HL-60/S4 (cell line): Measurements from ENCODE around the gene SPINK1.
"Not testable (repeated sequence)": the region's sequence is repeated elsewhere in the genome, so short reads cannot be mapped to it uniquely, and the experiment has no call there.

Source experiments
- in situ Hi-C: fragments of 300-500 bp; cut with MboI; formaldehyde crosslinking; loops from 2 replicates; pipeline ENCODE4 v1.14.3; 2022; ENCODE audit warnings: low sequenced_read_pairs

Gene SPINK1

GRCh38 chr5:147854894-147855773, 23.7 kb upstream of the SPINK1 start:
- in situ Hi-C loops: no loop called here

- in situ Hi-C loops: no loop called here
Measured at GRCh38 chr5:147854331-147854730, 22.9 kb upstream of the SPINK1 start.

GRCh38 chr5:147853372-147853987, 22.0 kb upstream of the SPINK1 start:
- in situ Hi-C loops: no loop called here

GRCh38 chr5:147852365-147852764, 20.9 kb upstream of the SPINK1 start:
- in situ Hi-C loops: no loop called here

- in situ Hi-C loops: no loop called here
Measured at GRCh38 chr5:147851578-147851977, 20.1 kb upstream of the SPINK1 start.

GRCh38 chr5:147849226-147849625, 17.8 kb upstream of the SPINK1 start:
- in situ Hi-C loops: no loop called here

DNA sequence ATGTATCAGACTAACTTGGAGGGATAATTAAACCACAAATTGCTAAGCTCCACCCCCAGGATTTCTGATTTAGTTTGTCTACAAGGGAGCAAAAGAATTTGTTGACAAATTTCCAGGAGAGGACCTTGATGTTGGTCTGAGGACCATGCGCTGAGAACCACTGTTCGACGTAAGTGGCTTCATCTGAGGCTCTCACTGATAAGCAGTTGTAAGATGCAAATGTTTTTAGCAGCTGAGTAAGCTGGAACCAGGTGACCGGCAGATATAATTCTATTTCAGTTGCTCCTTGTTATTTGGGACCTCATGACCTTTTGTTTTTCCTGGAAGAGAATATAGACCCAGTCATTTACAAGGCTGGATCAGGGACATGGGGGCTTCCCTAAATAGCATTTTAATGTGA, 14.1 kb upstream of the SPINK1 start:
- in situ Hi-C loops: no loop called here

DNA sequence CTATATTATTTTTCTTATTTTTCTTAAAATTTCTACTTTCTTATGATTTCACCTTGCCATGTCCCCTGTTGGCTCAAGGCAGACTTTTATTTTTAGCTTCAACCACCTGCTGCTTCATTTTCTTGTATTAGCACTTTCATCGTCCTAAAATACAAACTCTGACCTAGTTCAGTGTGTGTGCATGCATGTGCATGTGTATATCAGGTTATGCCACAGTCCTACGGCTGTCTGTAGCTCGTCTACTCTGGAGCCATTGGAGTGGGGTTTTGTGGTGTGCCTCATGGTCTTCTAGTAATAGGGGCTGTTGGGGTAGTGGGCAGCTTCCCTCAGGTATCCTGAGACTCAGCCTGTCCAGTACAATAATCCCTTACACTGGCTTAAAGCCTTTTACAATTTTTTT, 13.4 kb upstream of the SPINK1 start:
- in situ Hi-C loops: no loop called here

- in situ Hi-C loops: no loop called here
Measured at GRCh38 chr5:147842869-147843268, 11.4 kb upstream of the SPINK1 start.

GRCh38 chr5:147836439-147836838, 5.0 kb upstream of the SPINK1 start:
- in situ Hi-C loops: no loop called here

DNA sequence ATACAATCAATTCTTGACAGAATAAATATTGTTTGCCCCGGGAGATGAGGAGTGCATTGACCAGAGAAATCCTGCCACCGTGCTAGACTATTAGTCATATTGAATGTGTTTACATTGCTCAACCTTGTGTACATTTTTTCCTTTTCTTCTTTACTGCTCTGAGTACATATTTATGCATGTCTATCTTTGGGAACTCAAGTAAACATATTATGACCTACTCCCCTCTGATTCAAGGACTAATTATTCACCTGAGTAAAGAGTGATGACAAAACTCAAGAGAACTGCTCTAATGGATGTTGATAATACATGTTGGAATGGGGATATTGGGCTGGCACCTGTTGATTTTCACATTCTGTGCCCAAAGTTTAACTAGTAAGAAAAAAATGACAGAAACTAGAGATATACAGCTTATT, 3.9 kb upstream of the SPINK1 start:
- in situ Hi-C loops: no loop called here

- in situ Hi-C loops: no loop called here
Measured at GRCh38 chr5:147832541-147832940, 1.1 kb upstream of the SPINK1 start.

DNA sequence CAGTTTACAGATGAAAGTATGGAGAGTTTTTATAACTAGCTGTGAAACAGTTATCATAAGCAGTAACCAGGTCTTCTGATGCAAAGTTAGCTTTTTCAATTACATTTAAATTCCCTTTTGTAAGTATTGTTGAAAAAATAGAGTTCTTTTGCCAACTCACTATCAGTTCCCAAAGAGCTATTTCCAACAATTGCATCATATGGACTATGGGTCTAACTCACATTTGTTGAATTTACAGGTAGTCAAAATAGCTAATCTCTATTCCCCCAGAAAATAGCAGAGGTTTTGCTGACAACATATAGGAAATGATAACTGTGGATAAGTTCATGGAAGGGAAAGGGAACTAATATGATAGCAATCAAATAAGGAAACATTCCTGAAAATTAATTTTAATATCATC, 1.4 kb downstream of the SPINK1 start:
- in situ Hi-C loops: no loop called here

GRCh38 chr5:147827017-147827416, 4.5 kb downstream of the SPINK1 start:
- in situ Hi-C loops: not testable (repeated sequence)

GRCh38 chr5:147826361-147826760, 5.1 kb downstream of the SPINK1 start:
- in situ Hi-C loops: no loop called here

DNA sequence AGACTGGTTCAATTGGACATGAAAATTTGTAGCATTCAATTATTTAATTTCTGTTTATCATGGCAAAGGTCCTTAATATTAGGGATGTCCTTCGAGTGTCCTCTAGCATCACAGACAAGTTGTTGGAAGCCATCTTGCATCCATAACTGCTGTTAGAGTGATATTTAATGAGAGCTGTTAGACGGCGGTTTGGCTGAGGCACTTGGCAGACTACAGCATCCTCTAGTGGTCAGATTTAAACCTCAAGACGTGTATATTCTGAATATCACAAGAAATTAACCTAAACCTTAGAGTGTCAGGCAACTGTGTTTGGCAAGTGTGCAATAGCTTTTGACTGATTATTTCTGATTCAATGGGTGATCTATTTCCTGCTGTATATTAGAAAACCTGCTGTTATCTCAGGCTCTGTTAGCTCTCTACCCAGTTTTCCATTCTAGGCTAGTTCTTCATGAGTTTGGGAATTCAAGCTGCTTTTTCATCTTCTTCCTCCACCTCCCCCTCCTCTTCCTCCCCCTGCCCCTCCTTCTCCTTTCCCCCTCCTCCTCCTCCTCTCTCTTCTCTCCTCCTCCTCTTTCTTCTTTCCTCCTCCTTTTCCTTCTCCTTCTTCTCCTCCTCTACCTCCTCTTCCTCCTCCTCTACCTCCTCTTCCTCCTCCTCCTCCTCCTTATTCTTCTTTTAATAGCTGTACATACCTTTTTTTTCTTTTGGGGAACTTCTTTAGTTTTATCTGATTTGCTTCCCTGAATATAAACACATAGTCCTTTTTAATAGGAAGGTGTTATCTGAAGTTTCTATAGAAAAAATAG, 8.6 kb downstream of the SPINK1 start:
- in situ Hi-C loops: loop anchor here (25.0 kb wide), 1 partner anchor 186 kb away; no protein-coding TSS in a partner anchor

GRCh38 chr5:147822222-147822621, 9.2 kb downstream of the SPINK1 start:
- in situ Hi-C loops: loop anchor here (25.0 kb wide), 1 partner anchor 185 kb away; no protein-coding TSS in a partner anchor

DNA sequence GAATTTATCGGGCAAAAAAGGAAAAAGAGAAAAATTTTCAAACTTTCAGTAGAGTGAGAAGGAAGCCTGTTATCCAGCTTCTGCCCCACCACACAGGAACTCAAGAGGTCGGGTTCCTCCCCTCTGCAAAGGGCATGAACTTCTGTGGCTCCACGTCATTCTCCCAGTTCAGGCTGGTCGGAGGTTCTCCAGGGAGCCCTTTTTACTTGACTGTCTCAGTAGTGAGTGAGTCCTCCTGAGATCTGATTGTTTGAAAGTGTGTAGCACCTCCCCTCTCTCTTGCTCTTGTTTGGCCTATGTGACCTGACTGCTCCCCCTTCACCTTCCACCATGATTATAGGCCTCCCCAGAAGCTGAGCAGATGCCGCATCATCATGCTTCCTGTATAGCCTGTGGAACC, 9.7 kb downstream of the SPINK1 start:
- in situ Hi-C loops: loop anchor here (25.0 kb wide), 1 partner anchor 184 kb away; no protein-coding TSS in a partner anchor

DNA sequence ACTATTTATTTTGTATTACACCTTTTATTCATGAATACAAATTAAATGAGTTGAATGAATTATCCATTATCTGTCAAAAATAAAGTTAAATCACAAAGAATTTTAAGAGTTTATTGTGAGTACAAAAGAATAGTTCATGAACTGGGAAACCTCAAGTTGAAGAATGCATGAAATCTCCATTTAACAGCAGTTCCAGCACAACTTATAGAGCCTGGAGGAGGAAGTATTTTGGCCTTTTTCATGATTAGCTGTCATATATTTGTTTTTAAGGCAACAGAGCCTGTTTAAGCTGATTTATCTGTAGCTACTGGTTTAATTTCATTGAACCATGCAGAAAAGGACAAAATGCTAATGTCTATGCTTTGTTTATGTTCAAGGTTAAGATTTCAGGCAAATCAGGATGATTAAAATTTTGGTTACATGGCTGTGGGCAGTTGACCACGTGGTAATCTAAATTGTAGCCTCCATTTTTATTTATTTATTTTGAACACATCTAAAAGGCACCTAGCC, 12.2 kb downstream of the SPINK1 start:
- in situ Hi-C loops: loop anchor here (25.0 kb wide), 1 partner anchor 182 kb away; no protein-coding TSS in a partner anchor

DNA sequence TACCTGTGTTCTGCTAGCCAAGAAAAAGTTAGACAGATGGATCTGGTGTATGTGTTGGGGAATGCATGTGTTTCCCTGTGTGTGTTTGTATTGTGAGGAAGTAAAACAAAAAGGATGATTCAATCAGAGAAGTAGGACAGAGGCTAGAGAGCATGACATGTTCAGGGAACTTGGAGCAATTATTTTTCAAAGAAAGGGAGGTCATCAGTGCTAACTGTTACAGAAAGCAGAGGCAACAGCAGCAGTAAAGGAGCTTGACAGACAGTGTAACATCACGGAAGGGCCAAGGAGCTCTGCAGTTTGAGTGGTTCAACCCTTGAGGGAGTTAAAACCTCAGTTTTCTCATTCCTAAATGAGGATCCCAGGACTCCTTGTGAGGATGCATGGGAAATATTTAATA, 13.2 kb downstream of the SPINK1 start:
- in situ Hi-C loops: loop anchor here (25.0 kb wide), 1 partner anchor 181 kb away; no protein-coding TSS in a partner anchor

GRCh38 chr5:147813696-147814095, 17.8 kb downstream of the SPINK1 start:
- in situ Hi-C loops: loop anchor here (25.0 kb wide), 1 partner anchor 176 kb away; no protein-coding TSS in a partner anchor
